ENCODE results near the gene DENND2C.

The DENND2C gene

GRCh38 chr1:114552106-114552639 lies 117.7 kb downstream of the DENND2C start:
- no peaks in the 10 kb centered on the region for H3K4me1 ChIP-seq
- TF ChIP-seq CTCF (IDR thresholded peaks at IDR 0.05; ENCODE audit: low read depth, low read length): no peak
- no peaks in the 10 kb centered on the region for H3K27me3 ChIP-seq
- DNase-seq: no peak
- no peaks in the 10 kb centered on the region for H3K36me3 ChIP-seq
- no peak overlapping the region for H3K4me3 ChIP-seq (ENCODE audit: low read depth, low read length)
- no peaks in the 10 kb centered on the region for H3K9me3 ChIP-seq

GRCh38 chr1:114551400-114551799 lies 118.4 kb downstream of the DENND2C start:
- no peaks in the 10 kb centered on the region for H3K27me3 ChIP-seq
- TF ChIP-seq CTCF (IDR thresholded peaks at IDR 0.05; ENCODE audit: low read depth, low read length): no peak
- no peak for DNase-seq

GRCh38 chr1:114550336-114550735 lies 119.5 kb downstream of the DENND2C start:
- no peak for DNase-seq
- H3K27me3 ChIP-seq: no peaks in the 10 kb centered on the region
- H3K4me3 ChIP-seq (ENCODE audit: low read depth, low read length): no peak overlapping the region
- H3K4me1 ChIP-seq: no peaks in the 10 kb centered on the region
- no peaks in the 10 kb centered on the region for H3K36me3 ChIP-seq
- no peak for TF ChIP-seq CTCF (IDR thresholded peaks at IDR 0.05; ENCODE audit: low read depth, low read length)
- H3K9me3 ChIP-seq: no peaks in the 10 kb centered on the region

More at GRCh38 chr1:114551400-114551799, 118.4 kb downstream of the DENND2C start:
- no peaks in the 10 kb centered on the region for H3K4me1 ChIP-seq
- H3K9me3 ChIP-seq: no peaks in the 10 kb centered on the region
- H3K4me3 ChIP-seq (ENCODE audit: low read depth, low read length): no peak overlapping the region
- no peaks in the 10 kb centered on the region for H3K36me3 ChIP-seq

GRCh38 chr1:114549137-114549536 lies 120.7 kb downstream of the DENND2C start:
- H3K4me3 ChIP-seq (ENCODE audit: low read depth, low read length): no peak overlapping the region
- H3K4me1 ChIP-seq: no peaks in the 10 kb centered on the region
- TF ChIP-seq CTCF (IDR thresholded peaks at IDR 0.05; ENCODE audit: low read depth, low read length): no peak
- DNase-seq: no peak
- no peaks in the 10 kb centered on the region for H3K9me3 ChIP-seq
- no peaks in the 10 kb centered on the region for H3K27me3 ChIP-seq
- no peaks in the 10 kb centered on the region for H3K36me3 ChIP-seq

GRCh38 chr1:114547076-114547475 lies 122.8 kb downstream of the DENND2C start:
- TF ChIP-seq CTCF (IDR thresholded peaks at IDR 0.05; ENCODE audit: low read depth, low read length): no peak
- H3K4me3 ChIP-seq (ENCODE audit: low read depth, low read length): no peak overlapping the region
- H3K36me3 ChIP-seq: no peaks in the 10 kb centered on the region
- no peaks in the 10 kb centered on the region for H3K27me3 ChIP-seq
- H3K4me1 ChIP-seq: no peaks in the 10 kb centered on the region
- no peak for DNase-seq
- no peaks in the 10 kb centered on the region for H3K9me3 ChIP-seq

GRCh38 chr1:114545796-114546195 lies 124.1 kb downstream of the DENND2C start:
- DNase-seq: no peak

More at GRCh38 chr1:114545796-114546195, 124.1 kb downstream of the DENND2C start:
- no peaks in the 10 kb centered on the region for H3K4me1 ChIP-seq
- H3K9me3 ChIP-seq: no peaks in the 10 kb centered on the region
- no peak overlapping the region for H3K4me3 ChIP-seq (ENCODE audit: low read depth, low read length)
- TF ChIP-seq CTCF (IDR thresholded peaks at IDR 0.05; ENCODE audit: low read depth, low read length): no peak
- H3K36me3 ChIP-seq: no peaks in the 10 kb centered on the region
- no peaks in the 10 kb centered on the region for H3K27me3 ChIP-seq

Measured in BE2C (cell line).